H1 (cell line): ENCODE results near the gene SLFN5. TPM values are rescaled to one million over a fixed set of nuclear protein-coding genes. Genes with fewer than 3 reads are reported as not detected.

Experiments
- CTCF ChIA-PET: fragments of 300-600 bp; sonication (Branson Sonifier 250); formaldehyde crosslinking; loops from one replicate; lab custom pipeline; 2021; ENCODE audit not compliant: partially characterized antibody; lab: Charles Lee
- POLR2A ChIA-PET: fragments of 300-600 bp; sonication (Branson Sonifier 250); formaldehyde crosslinking; loops from one replicate; lab custom pipeline; 2021; ENCODE audit warnings: inconsistent platforms; ENCODE audit not compliant: partially characterized antibody; lab: Charles Lee
- DNase-seq, 2 experiments: peaks; one replicate each; pipeline versions ENCODE4 v3.0.0 to v3.0.0-alpha.2; 2010 to 2022; ENCODE audit warnings: low spot score in 2 of 2, low read depth in 1 of 2, mixed read lengths in 1 of 2
- FAIRE-seq: peaks from 2 replicates; lab custom pipeline; 2011; peaks lifted over from hg19 to GRCh38; lab: Jason Lieb, UNC
- H2AFZ ChIP-seq: 2 replicates; pipeline ENCODE4 v1.8.1; 2012; ENCODE audit warnings: low read length, inconsistent platforms
- H2AK5ac ChIP-seq: 2 replicates; pipeline ENCODE4 v1.6.1; 2013; ENCODE audit warnings: low read depth, low read length
- H2BK120ac ChIP-seq: replicated peaks from 2 replicates; pipeline ENCODE3; 2013; ENCODE audit warnings: low read depth, low read length, inconsistent platforms
- H2BK12ac ChIP-seq: 2 replicates; pipeline ENCODE4 v1.6.1; 2013; ENCODE audit warnings: low read depth, low read length
- H2BK15ac ChIP-seq: 2 replicates; pipeline ENCODE4 v1.6.1; 2013; ENCODE audit warnings: low read length
- H2BK20ac ChIP-seq: 2 replicates; pipeline ENCODE4 v1.6.1; 2013; ENCODE audit warnings: low read length
- H2BK5ac ChIP-seq: 2 replicates; pipeline ENCODE4 v1.6.1; 2013; ENCODE audit warnings: low read depth, low read length
- H3K14ac ChIP-seq: 2 replicates; pipeline ENCODE4 v1.6.1; 2013; ENCODE audit warnings: inconsistent platforms; ENCODE audit not compliant: insufficient read length
- H3K18ac ChIP-seq: 2 replicates; pipeline ENCODE4 v1.6.1; 2013; ENCODE audit warnings: low read length; ENCODE audit errors: extremely low read depth
- H3K23ac ChIP-seq: 2 replicates; pipeline ENCODE4 v1.6.1; 2013; ENCODE audit warnings: inconsistent platforms; ENCODE audit not compliant: insufficient read length
- H3K23me2 ChIP-seq: 2 replicates; pipeline ENCODE4 v1.6.1; 2013; ENCODE audit warnings: low read depth, low read length
- H3K27ac ChIP-seq: 2 replicates; pipeline ENCODE4 v1.6.1; 2011; ENCODE audit warnings: low read depth, low read length, inconsistent platforms
- H3K27me3 ChIP-seq, 4 experiments: replicated peaks in 1 of 4; 1 replicate in 1 of 4; 2 replicates in 3 of 4; pipeline versions ENCODE4 v1.6.1 to v1.8.1; 2011 to 2013; ENCODE audit warnings: low read length in 3 of 4, mild to moderate bottlenecking in 3 of 4, inconsistent platforms in 2 of 4, mixed read lengths in 2 of 4, moderate library complexity in 1 of 4; ENCODE audit not compliant: control insufficient read depth in 3 of 4, insufficient read depth in 3 of 4; ENCODE audit errors: extremely low read depth in 1 of 4
- H3K36me3 ChIP-seq, 4 experiments: 2 replicates each; pipeline versions ENCODE4 v1.6.1 to v1.8.1; 2011 to 2013; ENCODE audit warnings: mild to moderate bottlenecking in 4 of 4, low read length in 3 of 4, moderate library complexity in 2 of 4, control low read depth in 1 of 4, inconsistent platforms in 1 of 4; ENCODE audit not compliant: insufficient read depth in 4 of 4, control insufficient read depth in 2 of 4
- H3K4ac ChIP-seq: replicated peaks from 2 replicates; pipeline ENCODE3; 2013; ENCODE audit warnings: low read length, low read depth, mixed read lengths, inconsistent platforms; ENCODE audit not compliant: insufficient read length
- H3K4me1 ChIP-seq, 4 experiments: replicated peaks in 1 of 4; 1 replicate in 1 of 4; 2 replicates in 3 of 4; pipeline versions ENCODE4 v1.6.1 to v1.8.1; 2011 to 2013; ENCODE audit warnings: low read length in 3 of 4, inconsistent platforms in 2 of 4, mixed read lengths in 1 of 4; ENCODE audit not compliant: insufficient read depth in 4 of 4, control insufficient read depth in 3 of 4
- H3K4me2 ChIP-seq, 2 experiments: 2 replicates each; pipeline versions ENCODE4 v1.6.1 to v1.8.1; 2011 to 2013; ENCODE audit warnings: low read depth in 2 of 2, low read length in 2 of 2, control low read depth in 1 of 2, inconsistent platforms in 1 of 2, mild to moderate bottlenecking in 1 of 2; ENCODE audit not compliant: insufficient read depth in 1 of 2
- H3K4me3 ChIP-seq, 4 experiments: fragments of 200-600, 300-600 bp in 1 of 4; sonication (generic), shearing (Covaris generic), sonication (Bioruptor Twin) in 1 of 4; 2 replicates each; pipeline versions ENCODE4 v1.5.1 to v1.8.1; 2011 to 2016; ENCODE audit warnings: low read length in 4 of 4, low read depth in 3 of 4, control low read depth in 2 of 4, inconsistent platforms in 2 of 4, mild to moderate bottlenecking in 2 of 4, mixed read lengths in 1 of 4, moderate library complexity in 1 of 4; ENCODE audit not compliant: insufficient read depth in 2 of 4; ENCODE audit errors: extremely low read depth in 1 of 4
- H3K56ac ChIP-seq: replicated peaks from 2 replicates; pipeline ENCODE3; 2013; ENCODE audit warnings: low read depth, mild to moderate bottlenecking, mixed read lengths, low read length, inconsistent platforms; ENCODE audit not compliant: insufficient read length
- H3K79me1 ChIP-seq: 2 replicates; pipeline ENCODE4 v1.6.1; 2013; ENCODE audit warnings: low read depth, low read length, control low read depth
- H3K79me2 ChIP-seq, 2 experiments: 2 replicates each; pipeline versions ENCODE4 v1.6.1 to v1.8.1; 2012 to 2013; ENCODE audit warnings: low read length in 2 of 2, mild to moderate bottlenecking in 2 of 2, inconsistent platforms in 1 of 2; ENCODE audit not compliant: insufficient read depth in 2 of 2, control insufficient read depth in 1 of 2
- H3K9ac ChIP-seq, 4 experiments: replicated peaks in 1 of 4; 1 replicate in 1 of 4; 2 replicates in 3 of 4; pipeline versions ENCODE4 v1.6.1 to v1.8.1; 2011 to 2013; ENCODE audit warnings: low read depth in 3 of 4, low read length in 3 of 4, control low read depth in 2 of 4, mild to moderate bottlenecking in 2 of 4, moderate library complexity in 2 of 4, inconsistent platforms in 1 of 4; ENCODE audit errors: extremely low read depth in 1 of 4
- H3K9me3 ChIP-seq, 2 experiments: 2 replicates each; pipeline versions ENCODE4 v1.6.1 to v1.8.1; 2012 to 2013; ENCODE audit warnings: mild to moderate bottlenecking in 2 of 2, moderate library complexity in 2 of 2, control low read depth in 1 of 2, inconsistent platforms in 1 of 2, low read depth in 1 of 2, low read length in 1 of 2, mixed read lengths in 1 of 2; ENCODE audit not compliant: insufficient read depth in 2 of 2
- H4K20me1 ChIP-seq, 2 experiments: replicated peaks in 1 of 2; 2 replicates each; pipeline versions ENCODE3 to v1.8.1; 2011 to 2013; ENCODE audit warnings: inconsistent platforms in 2 of 2, low read length in 2 of 2, mild to moderate bottlenecking in 1 of 2; ENCODE audit not compliant: insufficient read depth in 2 of 2, control insufficient read depth in 1 of 2
- H4K5ac ChIP-seq: 2 replicates; pipeline ENCODE4 v1.6.1; 2013; ENCODE audit warnings: low read length, low read depth, mixed read lengths, inconsistent platforms; ENCODE audit not compliant: insufficient read length
- H4K8ac ChIP-seq: 2 replicates; pipeline ENCODE4 v1.8.0; 2013; ENCODE audit warnings: mild to moderate bottlenecking, moderate library complexity, low read length, inconsistent platforms; ENCODE audit not compliant: insufficient read depth; ENCODE audit errors: extremely low read depth
- H4K91ac ChIP-seq: replicated peaks from 2 replicates; pipeline ENCODE3; 2013; ENCODE audit warnings: low read length, mixed read lengths, inconsistent platforms; ENCODE audit not compliant: insufficient read length
- ASH2L ChIP-seq: fragments of 200-600, 300-600 bp; sonication (generic); IDR thresholded peaks from one replicate; pipeline ENCODE4 v1.7.1; 2017; ENCODE audit warnings: low read length
- BRCA1 ChIP-seq: IDR thresholded peaks from 2 replicates; pipeline ENCODE4 v1.6.1; 2012; ENCODE audit warnings: low read depth, low read length, improper control_type of control experiment
- CTBP2 ChIP-seq: IDR thresholded peaks from 2 replicates; pipeline ENCODE4 v1.7.0; 2011; ENCODE audit warnings: borderline replicate concordance, mild to moderate bottlenecking, moderate library complexity, mixed read lengths, low read length; ENCODE audit not compliant: insufficient read depth, insufficient read length
- POLR2AphosphoS5 ChIP-seq: IDR thresholded peaks from 2 replicates; pipeline ENCODE4 v1.6.1; 2011; ENCODE audit warnings: low read depth, low read length
- RAD21 ChIP-seq, 2 experiments: IDR thresholded peaks in 1 of 2; conservative IDR thresholded peaks in 1 of 2; 2 replicates each; pipeline ENCODE4 v1.6.1; 2011; ENCODE audit warnings: low read depth in 2 of 2, low read length in 2 of 2, improper control_type of control experiment in 1 of 2, inconsistent platforms in 1 of 2, mild to moderate bottlenecking in 1 of 2, moderate library complexity in 1 of 2
- RFX5 ChIP-seq: IDR thresholded peaks from 2 replicates; pipeline ENCODE4 v1.6.1; 2011; ENCODE audit warnings: low read depth, low read length, improper control_type of control experiment, borderline replicate concordance
- RNF2 ChIP-seq: fragments of 200-900, 300-1000 bp; sonication (generic); IDR thresholded peaks from 2 replicates; pipeline ENCODE4 v1.7.1; 2016; ENCODE audit warnings: borderline replicate concordance, low read depth, mild to moderate bottlenecking, antibody characterized with exemption, low read length; ENCODE audit not compliant: poor library complexity, severe bottlenecking; ENCODE audit errors: missing control alignments
- SP2 ChIP-seq: IDR thresholded peaks from 2 replicates; pipeline ENCODE4 v1.6.1; 2012; ENCODE audit warnings: mild to moderate bottlenecking, low read length, inconsistent platforms
- TBP ChIP-seq: IDR thresholded peaks from 2 replicates; pipeline ENCODE4 v1.6.1; 2011; ENCODE audit warnings: low read depth, low read length, improper control_type of control experiment
- YY1 ChIP-seq: IDR thresholded peaks from 2 replicates; pipeline ENCODE4 v1.6.1; 2011; ENCODE audit warnings: low read depth, mild to moderate bottlenecking, low read length
- WGBS, 2 experiments: shearing (Covaris generic) in 1 of 2; methylation state at CpG; one replicate each; pipeline versions ENCODE4 v1.1.6 to v1.1.7; 2013 to 2015; ENCODE audit warnings: low lambda C conversion rate in 2 of 2, mixed read lengths in 2 of 2, inconsistent platforms in 1 of 2, low coverage in 1 of 2, missing lambda C conversion rate in 1 of 2; ENCODE audit not compliant: insufficient replicate concordance in 2 of 2, insufficient coverage in 1 of 2, insufficient read length in 1 of 2; ENCODE audit errors: extremely low coverage in 1 of 2, missing lambda C conversion rate in 1 of 2; 5-methylcytosine and 5-hydroxymethylcytosine counted together
- polyA plus RNA-seq, 7 experiments: library from polyadenylated mRNA; depleted of rRNA in 3 of 7; stranded (reverse) in 5 of 7; unstranded in 2 of 7; fragments of >200 nt in 5 of 7; fragments of 200-250 nt in 2 of 7; gene quantifications; 1 replicate in 5 of 7; 2 replicates in 1 of 7; 4 replicates in 1 of 7; pipeline versions ENCODE4 v1.2.1 to v1.2.3, GENCODE V29; 2011 to 2013; ENCODE audit warnings: missing spikeins in 2 of 7, mixed read lengths in 2 of 7
- total RNA-seq: library from RNA; stranded (reverse); fragmentation: NEBNext Ultra II Directional; extraction: Animal tissue kit (Norgen Biotek cat#: 25700); gene quantifications from 2 replicates; pipeline ENCODE4 v1.2.1, GENCODE V29; 2021

SLFN5 gene
- total and polyA plus RNA-seq, 2 of the 8 experiments (the other 6 are each of a cell fraction or from before 2014, with no cell fraction given), result 0.86 to 3.0 TPM

DNA sequence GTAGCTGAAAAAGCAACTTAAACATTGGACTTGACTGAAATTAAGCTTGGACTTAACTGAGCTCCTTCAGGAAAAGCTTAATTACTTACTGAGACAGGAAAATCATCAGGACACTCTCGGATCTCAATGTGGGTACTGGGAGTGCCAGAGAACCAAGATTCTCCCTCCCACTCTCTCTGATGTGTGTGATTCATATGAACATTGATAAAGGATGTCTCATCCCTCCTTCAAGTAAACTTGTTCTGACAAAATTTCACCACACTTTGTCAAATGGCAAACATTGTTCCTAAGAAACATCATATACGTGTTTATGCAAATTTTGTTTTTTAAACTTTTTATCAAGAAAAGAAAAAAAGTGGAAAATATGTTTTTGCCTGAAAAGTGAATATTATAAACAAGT lies 4.1 kb upstream of the SLFN5 start:
- H3K56ac ChIP-seq, result no peak overlapping the region
- H2BK20ac ChIP-seq, result no peak overlapping the region
- peaks cover 0 to 11% (median 5%) of the 10 kb centered on the region in 4 experiments; a peak in 6 of 7 replicates for H3K4me1 ChIP-seq
- no peak overlapping the region for H2BK5ac ChIP-seq
- H4K5ac ChIP-seq, result no peak overlapping the region
- no peak overlapping the region for H3K4ac ChIP-seq
- H3K79me1 ChIP-seq, result no peaks in the 10 kb centered on the region
- H2AFZ ChIP-seq, result no peak overlapping the region
- DNase-seq (no peak), FAIRE-seq (no peak)
- H3K79me2 ChIP-seq, result no peaks in the 10 kb centered on the region
- no peak overlapping the region for H2BK120ac ChIP-seq
- H2BK12ac ChIP-seq, result no peak overlapping the region
- peaks cover 0 to 6% (median 3%) of the 10 kb centered on the region in 4 experiments; a peak in 5 of 7 replicates for H3K27me3 ChIP-seq
- H3K36me3 ChIP-seq, result no peaks in the 10 kb centered on the region
- no peak overlapping the region for H3K18ac ChIP-seq
- H4K8ac ChIP-seq, result no peak overlapping the region
- peaks cover 7% of the 10 kb centered on the region for H3K23me2 ChIP-seq
- no peaks in the 10 kb centered on the region for H4K20me1 ChIP-seq
- no peak overlapping the region for H3K4me2 ChIP-seq
- no peak overlapping the region for H4K91ac ChIP-seq
- TF ChIP-seq YY1, result no peak
- TF ChIP-seq POLR2AphosphoS5, result no peak
- no peak for TF ChIP-seq RNF2
- no peak for TF ChIP-seq SP2
- TF ChIP-seq RAD21 (IDR thresholded peaks at IDR 0.05 in 1 of 2, conservative IDR thresholded peaks at IDR 0.05 in 1 of 2; ENCODE audit: low read depth in 2 of 2, low read length in 2 of 2), result no peak
- no peak for TF ChIP-seq CTBP2
- TF ChIP-seq TBP, result no peak
- TF ChIP-seq BRCA1, result no peak
- TF ChIP-seq ASH2L, result no peak
- TF ChIP-seq RFX5, result no peak
- TF ChIP-seq, all 59 proteins: peak for 0
- no peak overlapping the region for H2BK15ac ChIP-seq
- H3K9me3 ChIP-seq, result no peaks in the 10 kb centered on the region
- CTCF ChIA-PET, result interaction anchor here (1.0 to 1.3 kb wide), 2 partner anchors 26 to 297 kb away, joined by 4 read pairs; no protein-coding TSS in a partner anchor
- H3K4me3 ChIP-seq, result no peak overlapping the region
- H2AK5ac ChIP-seq, result no peak overlapping the region
- POLR2A ChIA-PET, result interaction anchor here (0.7 kb wide), 1 partner anchor 120 kb away, joined by 3 read pairs; no protein-coding TSS in a partner anchor
- WGBS, 2 experiments, result 87% methylated on average over 2 of the region's 2 CpGs; no CpG with 5 or more reads in 1 of the 2 experiments
- no peak overlapping the region for H3K23ac ChIP-seq
- H3K27ac ChIP-seq, result no peak overlapping the region
- no peak overlapping the region for H3K14ac ChIP-seq
- no peak overlapping the region for H3K9ac ChIP-seq
